Right lobe of liver (tissue), 4 donors: Measurements from ENCODE around the gene PATL1.

Source experiments
- CTCF ChIP-seq, 4 donors: fragments of 200-600 bp in 3 of 4; fragments of 450-650 bp in 1 of 4; IDR thresholded peaks; one replicate each; pipeline versions ENCODE4 v1.5.1 to v1.8.0; 2016 to 2022; ENCODE audit warnings: antibody characterized with exemption in 4 of 4, mild to moderate bottlenecking in 2 of 4
- POLR2A ChIP-seq: fragments of 450-650 bp; IDR thresholded peaks from one replicate; pipeline ENCODE4 v1.6.1; 2017; ENCODE audit warnings: antibody characterized with exemption, mild to moderate bottlenecking
- donor health status: DM: no; HTN: no; CAD: no.
- donor health status: DM: no; HTN: no; CAD: no.
- donor health status: DM: no; HTN: yes; CAD: no.

DNA sequence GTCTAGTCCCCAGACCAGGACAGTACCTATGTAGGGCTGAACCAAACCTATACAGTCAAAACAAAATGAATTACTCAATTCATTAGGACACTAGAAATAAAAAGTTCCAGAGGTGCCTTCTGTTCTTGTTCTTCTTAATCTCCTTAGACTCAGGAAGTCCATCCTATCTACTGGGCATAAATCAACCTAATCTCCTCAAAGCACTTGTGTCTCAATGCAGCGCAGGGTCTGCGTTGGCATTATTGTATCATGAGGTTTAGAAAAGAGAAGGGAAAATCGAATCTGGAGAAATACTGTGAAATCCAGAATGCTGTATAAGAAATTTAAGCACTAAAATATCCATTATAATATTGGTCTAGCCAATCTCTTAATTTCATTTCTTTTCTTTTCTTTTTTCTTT lies 47.2 kb upstream of the PATL1 start:
- no peak for TF ChIP-seq CTCF (IDR thresholded peaks at IDR 0.05)
- TF ChIP-seq POLR2A, result no peak
